NCI-H524 (cell line): ENCODE measurements around the gene EMP2.
A peak's percentile ranks its signal among the peaks of the same experiment; 100 is the strongest.
"Not testable (repeated sequence)": the region's sequence is repeated elsewhere in the genome, so short reads cannot be mapped to it uniquely, and the experiment has no call there.

Experiments
- DNase-seq, 2 experiments: peaks; one replicate each; lab custom pipeline; 2025; lab: John Stamatoyannopoulos, UW

Gene EMP2

DNA sequence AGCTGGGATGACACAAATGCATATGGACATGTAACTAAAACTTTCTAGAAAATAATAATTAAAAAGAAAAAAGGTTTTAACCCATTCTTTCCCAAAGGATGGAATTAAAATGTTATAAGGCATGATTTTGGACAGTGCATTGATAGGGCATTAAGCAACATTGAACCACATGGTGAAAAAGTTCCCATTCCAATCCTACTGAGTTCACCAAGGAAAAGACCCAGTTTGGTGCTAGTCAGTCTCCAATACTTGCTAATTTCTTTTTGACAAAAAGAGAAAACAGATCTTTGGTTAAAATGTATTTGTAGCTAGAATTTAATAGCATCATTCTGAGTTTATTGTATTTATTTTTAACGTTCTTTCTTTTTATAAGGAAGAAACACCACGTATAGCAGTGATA, 28.1 kb downstream of the EMP2 start:
- no peak for DNase-seq

DNA sequence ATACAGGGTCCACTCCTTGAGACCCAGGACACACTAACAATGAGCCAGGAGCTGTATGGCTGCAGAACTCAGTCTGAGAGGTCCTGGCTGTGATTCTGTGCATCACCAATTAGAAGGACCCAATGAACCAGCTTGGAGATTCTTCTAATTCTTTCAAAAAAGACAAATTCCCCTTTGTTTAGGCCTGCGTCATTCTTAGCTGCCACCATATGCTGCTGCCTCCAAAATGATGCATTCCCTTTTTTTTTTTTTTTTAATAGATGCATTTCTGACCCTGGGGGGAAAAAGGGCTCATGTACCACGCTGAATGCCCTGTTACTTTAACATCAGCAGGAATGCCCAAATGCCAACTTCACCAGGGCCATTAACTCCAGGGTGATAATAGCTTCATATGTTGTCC, 28.5 kb downstream of the EMP2 start:
- DNase-seq, result no peak

DNA sequence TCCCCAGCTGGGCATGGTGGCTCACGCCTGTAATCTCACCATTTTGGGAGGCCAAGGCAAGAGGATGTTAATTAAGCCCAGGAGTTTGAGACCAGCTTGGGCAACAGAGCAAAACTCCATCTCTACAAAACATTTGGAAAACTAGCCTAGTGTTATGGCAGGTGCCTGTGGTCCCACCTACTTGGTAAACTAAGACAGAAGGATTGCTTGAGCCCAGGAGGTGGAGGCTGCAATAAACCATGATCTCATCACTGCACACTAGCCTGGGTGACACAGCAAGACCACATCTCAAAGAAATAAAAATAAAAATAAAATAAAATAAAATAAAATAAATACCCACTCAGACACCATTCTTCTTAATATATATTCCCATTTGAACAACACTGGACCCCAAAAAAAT, 32.0 kb downstream of the EMP2 start:
- no peak for DNase-seq

DNA sequence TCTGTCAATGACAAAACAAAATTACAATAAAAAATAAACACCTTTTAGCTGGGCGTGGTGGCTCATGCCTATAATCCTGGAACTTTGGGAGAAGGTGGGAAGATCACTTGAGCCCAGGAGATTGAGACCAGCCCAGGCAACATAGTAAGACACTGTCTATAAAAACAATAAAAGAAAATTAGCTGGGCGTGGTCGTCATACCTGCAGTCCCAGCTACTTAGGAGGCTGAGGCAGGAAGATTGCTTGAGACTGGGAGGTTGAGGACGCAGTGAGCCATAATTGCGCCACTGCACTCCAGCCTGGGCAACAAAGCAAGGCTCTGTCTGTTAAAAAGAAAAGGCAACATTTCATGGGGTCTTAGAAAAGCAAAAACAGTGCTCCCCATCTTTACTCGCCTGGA, 32.7 kb downstream of the EMP2 start:
- DNase-seq, result no peak

DNA sequence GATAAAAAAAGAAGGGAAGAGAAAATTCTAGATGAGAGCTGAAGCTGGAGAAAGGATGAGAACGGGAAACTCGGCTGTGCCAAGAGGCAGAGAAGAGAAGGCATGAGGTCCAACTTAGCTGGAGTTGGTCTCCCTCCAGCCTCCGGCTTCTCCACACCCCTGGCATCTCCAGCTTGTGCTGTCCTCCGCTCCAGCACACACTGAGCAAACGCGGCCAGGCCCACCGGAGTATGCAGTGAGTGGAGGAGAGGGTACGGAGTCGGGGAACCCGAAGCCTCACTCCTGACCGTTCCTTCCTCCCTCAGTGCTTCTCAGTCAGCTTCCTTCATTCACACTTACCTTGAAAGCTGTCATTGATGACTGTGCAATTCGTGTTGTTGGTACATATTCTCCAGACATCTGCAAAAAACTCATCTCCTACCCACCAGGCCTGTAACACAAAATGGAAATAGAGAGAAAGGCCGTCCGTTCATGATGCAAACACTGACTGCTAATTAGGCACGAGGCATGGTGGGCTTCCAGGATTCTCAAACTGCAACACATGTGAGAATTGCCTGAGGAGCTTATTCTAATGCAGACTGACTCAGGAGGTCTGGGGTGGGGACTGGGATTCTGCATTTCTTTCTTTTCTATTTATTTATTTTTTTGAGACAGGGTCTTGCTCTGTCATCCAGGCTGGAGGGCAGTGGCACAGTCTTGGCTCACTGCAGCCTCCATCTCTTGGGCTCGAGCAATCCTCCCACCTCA, 37.0 kb downstream of the EMP2 start:
- DNase-seq, result no peak

DNA sequence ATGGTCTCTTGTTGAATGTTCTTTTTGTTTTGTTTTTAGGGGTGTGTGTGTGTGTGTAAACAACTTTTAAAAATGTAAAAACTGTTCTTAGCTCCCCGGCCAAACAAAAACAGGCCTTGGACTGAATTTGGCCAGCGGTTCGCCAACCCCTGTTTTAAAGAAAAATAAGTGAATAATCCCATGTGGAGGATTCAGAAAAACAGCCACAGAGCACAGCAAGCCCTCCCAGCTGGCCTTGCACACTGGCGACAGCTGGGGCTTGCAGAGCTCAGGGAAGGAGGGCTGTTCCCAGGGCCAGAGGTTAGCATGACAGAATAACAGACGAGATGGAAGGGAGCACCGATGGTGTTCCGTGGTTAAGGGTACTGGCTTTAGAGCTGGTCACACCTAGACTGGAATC, 39.0 kb downstream of the EMP2 start:
- peak in 1 of 2 experiments; percentile 13 for DNase-seq

DNA sequence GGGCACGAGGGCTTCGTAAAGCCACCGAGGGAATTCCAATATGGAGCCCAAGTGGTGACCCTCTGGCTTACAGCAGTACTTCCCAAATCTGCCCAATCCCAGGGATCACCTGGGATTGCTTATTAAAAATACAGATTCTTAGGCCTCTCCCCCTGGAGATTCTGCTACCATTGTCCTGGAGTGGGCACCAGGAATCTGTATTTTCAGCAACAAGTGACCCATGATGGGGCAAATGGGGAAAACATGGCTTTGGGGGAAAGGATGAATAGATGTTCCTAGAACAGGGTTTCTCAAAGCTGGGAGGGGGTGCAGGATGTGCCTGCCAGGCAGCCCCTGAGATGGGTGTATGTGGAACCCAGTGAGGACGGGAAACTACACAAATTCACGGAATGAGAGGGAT, 40.6 kb downstream of the EMP2 start:
- no peak for DNase-seq

DNA sequence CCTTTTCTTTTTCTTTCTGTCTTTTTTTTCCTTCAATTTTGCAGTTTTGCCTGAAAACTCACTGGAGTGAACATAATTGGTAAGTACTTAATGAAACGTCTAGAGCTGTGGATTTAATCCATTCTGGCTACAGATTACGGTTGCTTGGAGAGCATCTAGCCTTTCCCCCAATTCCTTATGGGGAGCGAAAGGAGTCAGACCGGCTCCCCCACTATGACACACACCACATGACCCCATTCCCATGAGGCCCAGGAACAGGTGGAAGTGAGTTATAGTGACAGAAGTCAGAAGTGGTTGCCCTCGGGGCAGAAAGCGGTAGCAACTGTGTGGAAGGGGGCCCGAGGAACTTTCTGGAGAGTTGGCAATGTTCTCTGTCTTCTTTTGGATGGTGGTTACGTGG, 41.2 kb downstream of the EMP2 start:
- DNase-seq, result no peak

DNA sequence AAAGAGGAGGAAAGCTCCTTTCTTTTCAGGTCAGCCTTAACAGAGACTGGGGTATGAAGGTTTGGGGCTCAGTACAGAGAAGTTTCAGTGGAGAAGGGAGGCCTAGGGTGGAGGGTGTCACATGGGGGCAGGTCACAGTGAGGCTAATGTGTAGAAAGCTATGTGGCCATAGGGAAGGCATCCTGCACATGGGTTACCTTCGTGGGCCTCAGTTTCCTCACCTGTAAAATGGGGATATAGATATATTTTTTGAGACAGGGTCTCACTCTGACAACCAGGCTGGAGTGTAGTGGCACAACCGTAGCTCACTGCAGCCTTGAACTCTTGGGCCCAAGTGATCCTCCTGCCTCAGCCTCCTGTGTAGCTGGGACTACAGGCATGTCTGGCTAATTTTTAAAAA, 41.8 kb downstream of the EMP2 start:
- DNase-seq, result no peak

DNA sequence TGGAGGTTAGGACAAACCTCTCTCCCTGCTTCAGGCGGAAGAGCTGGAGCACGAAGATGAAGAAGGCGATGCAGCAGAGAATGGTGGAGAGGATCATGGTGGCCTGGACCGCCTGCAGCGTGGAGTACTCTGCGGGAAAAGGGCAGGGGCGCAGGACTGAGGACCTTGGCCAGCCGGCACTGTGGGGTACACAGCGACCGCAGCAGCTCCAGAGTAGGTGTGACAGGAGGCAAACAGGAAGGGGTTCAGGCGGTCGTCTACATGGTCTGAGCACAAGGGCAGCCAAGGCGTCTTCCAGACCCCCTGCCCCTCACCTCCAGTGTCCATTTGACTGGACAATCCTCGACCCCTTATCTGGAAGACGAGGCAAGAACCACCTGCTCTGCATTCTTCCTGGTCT, 42.5 kb downstream of the EMP2 start:
- DNase-seq, result no peak

DNA sequence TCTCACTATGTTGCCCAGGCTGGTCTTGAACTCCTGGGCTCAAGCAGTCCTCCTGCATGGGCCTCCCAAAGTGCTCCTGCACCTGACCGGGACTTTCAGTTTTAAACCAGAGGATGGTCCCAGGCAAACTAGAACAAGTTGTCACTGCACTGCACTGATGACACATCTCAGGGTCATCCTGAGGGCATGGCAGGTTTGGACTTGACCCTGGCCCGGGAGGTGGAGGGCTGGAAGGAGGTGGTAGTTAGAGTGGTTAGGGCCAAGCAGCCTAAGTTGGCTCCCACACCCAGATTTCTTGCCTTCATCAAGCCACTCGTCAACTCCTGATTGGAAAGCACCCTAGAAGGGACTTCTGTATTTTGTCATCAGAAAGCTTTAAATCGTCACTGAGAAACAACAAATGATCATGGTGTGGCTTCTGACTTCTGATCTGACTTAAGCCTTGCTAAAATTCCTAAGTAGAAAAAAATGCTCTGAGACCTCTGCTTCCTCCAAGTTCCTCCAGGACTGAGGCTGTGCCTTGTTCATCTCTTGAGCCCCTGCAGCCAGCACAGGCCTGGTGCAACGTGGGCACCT, 43.5 kb downstream of the EMP2 start:
- DNase-seq, result no peak

DNA sequence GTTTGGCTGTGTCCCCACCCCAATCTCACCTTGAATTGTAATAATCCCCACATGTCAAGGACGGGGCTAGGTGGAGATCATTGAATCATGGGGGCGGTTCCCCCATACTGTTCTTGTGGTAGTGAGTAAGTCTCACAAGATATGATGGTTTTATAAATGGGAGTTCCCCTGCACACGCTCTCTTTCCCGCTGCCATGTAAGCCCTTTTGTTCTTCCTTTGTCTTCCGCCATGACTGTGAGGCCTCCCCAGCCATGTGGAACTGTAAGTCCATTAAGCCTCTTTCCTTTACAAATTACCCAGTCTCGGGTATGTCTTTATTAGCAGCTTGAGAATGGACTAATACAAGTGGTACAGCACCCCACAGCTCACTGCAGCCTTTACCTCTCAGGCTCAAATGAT, 44.1 kb downstream of the EMP2 start:
- DNase-seq, result not testable (repeated sequence)

DNA sequence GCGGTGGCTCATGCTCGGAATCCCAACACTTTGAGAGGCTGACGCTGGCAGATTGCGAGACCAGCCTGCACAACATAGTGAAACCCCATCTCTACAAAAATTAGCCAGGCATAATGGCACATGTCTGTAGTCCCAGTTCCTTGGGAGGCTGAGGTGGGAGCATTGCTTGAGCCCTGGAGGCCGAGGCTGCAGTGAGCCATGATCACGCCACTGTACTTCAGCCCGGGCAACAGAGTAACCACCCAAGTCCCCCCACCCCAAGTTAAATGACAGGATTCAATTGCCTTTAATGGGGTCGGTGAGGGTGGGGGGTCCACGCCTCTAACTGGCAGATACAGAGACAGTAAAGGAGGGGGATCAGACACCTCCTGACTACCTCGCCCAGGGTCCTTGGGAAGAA, 44.9 kb downstream of the EMP2 start:
- DNase-seq, result no peak

DNA sequence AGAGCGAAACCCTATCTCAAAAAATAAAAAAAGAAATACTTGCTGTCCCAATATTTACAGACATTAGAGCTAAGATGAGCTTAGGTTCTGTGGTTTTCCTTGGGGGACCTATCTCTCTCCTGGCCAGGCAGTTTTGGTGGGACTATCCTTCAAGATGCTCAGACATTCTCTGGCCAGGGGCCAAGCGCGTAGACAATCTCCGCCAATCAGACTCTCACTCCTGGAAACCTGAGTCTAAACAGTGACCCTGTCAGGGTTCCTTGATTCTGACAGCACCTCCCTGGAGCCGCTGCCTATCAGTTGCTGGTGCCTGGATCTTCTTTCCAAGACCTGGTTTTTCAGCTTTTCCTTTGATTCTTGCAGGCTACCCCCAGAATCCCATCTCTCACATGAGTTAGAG, 45.6 kb downstream of the EMP2 start:
- DNase-seq, result no peak

DNA sequence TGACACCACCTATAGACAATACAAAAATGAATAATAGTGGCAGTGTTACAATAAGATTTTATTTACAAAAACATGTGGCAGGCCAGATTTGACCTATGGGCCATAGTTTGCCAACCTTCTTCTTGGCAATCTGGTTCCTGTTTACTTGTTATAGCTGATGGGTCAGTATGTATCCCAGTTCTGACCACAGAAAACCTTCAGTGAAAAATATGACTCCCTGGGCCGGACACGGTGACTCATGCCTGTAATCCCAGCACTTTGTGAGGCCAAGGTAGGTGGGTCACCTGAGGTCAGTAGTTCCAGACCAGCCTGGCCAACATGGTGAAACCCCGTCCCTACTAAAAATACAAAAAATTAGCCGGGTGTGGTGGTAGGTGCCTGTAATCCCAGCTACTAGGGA, 46.8 kb downstream of the EMP2 start:
- DNase-seq, result not testable (repeated sequence)

DNA sequence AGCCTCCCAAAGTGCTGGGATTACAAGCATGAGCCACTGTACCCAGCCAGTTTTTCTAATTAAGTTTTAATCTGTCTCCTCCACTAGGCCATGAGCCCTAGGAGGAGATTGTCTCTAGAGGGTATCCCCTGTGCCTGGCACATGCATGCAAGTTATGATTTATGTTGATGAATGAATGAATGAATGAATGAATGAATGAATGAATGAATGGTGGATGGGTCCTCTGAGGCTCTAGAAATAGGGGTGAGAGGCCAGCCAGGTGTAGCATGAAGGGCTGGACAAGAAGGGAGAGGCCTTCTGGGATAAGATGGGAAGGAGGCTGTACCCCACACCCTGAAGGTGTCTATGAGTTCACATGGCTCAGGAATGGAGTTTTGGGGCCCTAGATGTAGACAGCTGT, 48.8 kb downstream of the EMP2 start:
- no peak for DNase-seq

DNA sequence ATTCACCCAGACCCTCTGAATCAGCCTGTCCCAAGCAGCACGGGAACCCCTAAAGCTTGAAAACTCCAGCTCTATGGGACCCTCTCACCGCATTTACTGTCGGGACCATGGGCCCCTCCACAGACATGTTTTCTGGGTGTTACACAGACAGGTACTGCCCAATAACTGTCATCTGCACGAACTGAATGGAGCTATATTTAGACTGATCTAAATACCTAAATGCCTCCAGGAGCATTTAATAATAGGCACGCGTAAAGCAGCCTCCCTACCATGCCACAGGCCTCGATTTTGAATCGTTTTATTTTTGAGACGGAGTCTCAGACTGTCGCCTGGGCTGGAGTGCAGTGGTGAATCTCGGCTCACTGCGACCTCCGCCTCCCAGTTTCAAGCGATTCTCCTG, 49.7 kb downstream of the EMP2 start:
- no peak for DNase-seq

DNA sequence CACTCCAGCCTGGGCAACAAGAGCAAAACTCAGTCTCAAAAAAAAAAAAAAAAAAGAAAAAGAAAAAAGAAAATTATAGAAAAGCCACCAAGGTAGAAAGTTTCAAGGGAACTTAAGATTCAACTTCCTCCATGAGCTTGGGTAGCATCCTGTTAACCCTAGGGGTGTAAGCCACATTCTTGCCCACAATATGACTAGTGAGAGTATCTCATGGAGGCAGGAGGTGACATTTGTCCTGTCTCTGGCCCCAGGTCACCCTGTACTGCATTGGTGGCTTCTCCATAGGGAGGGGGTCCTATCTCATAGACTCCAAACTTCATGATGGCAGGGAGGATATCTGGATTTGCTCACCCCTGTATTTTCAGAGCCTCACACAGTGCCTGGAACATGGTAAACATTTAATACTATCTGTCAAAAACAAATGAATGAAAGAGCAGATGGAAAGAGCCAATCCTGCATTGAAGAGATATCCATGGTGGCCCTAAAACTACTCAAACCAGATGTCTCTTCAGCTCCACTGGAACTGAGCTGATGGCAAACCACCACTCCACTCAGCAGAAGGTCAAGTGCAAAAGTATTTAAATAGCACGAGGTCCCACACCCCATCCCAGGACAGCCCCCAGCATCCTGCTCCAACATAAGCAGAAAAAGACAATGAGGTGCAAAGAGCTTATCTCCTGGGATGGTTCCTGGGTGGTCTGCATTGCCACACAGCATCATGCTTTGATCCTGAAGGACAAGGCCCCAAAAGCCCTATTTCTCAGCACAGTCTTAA, 50.3 kb downstream of the EMP2 start:
- DNase-seq, result no peak

DNA sequence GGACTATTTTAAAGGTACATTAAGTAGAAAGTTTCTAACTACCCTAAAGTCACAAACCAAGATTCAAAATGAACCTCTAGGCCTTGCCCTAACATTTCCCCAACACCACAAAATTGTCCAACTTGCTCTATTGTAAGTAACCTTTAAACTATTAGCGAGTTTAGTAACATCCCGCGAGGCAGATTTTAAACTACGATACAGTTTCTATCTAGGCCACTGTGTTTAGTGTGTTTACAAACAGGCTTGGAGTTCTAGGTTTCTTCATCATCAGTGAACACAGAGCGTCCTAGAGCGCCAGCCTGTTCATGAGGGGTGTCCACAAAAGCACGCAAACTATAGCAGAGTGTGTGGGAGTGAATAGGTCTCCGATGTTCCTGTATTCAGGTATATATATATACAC, 51.8 kb downstream of the EMP2 start:
- DNase-seq, result no peak

DNA sequence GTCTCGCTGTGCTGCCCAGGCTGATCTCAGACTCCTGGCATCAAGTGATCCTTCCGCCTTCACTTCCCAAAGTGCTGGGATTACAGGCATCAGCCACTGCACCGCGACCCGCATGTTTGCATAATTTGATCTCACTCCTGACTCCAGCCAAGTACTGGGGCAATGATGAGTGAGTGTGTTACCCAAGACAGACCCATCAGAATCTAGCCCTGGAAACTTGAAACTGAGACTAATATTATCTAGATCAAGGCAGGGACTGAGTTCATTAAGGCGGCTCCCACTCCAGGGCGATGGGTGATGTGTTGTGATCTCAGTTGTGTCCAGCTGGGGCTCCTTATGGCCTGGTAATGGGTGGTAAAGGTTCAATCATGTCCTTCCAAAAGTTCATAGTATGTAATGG, 53.4 kb downstream of the EMP2 start:
- DNase-seq, result no peak

DNA sequence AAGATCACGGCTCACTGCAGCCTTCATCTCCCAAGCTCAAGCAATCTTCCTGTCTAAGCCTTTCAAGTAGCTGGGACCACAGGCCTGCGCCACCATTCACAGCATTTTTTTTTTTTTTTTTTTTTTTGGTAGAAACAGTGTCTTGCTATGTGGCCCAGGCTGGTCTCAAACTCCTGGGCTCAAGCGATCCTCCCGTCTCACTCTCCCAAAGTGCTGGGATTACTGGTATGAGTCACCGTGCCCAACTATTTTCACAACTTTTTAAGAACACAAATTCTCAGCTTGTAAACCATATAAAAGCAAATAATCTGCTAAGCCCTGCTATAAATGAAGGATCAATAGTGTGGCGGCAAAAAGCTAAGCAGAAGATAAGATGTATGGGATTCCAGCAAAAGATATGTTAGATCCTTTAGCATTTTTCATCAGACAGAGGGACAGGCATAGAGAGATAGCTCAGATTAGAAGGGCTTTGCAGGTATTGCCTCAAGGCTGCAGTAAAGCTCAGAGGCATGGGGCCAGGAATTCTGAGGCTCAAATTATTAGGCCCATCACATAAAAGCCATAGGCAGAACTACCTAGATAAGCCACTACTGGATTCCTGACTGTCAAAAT, 55.1 kb downstream of the EMP2 start:
- DNase-seq, result no peak

DNA sequence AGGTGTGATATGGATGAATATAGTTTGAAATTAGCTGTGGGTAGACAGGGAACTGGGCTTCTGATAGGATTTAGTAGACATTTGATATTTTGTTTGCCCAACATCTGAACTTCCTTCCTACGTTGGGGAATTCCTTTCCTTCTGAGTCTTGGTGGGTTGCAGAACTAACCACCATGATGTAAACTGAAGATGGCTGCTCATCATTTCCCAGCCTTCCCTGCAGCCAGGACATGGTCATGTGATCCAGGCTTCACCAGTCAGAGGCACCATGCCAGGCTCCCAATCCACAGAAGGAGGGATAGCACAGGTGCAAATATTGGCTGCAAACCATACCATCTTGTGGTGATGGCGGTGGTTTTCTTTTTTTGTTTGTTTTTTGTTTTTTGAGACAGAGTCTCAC, 57.4 kb downstream of the EMP2 start:
- DNase-seq, result no peak

DNA sequence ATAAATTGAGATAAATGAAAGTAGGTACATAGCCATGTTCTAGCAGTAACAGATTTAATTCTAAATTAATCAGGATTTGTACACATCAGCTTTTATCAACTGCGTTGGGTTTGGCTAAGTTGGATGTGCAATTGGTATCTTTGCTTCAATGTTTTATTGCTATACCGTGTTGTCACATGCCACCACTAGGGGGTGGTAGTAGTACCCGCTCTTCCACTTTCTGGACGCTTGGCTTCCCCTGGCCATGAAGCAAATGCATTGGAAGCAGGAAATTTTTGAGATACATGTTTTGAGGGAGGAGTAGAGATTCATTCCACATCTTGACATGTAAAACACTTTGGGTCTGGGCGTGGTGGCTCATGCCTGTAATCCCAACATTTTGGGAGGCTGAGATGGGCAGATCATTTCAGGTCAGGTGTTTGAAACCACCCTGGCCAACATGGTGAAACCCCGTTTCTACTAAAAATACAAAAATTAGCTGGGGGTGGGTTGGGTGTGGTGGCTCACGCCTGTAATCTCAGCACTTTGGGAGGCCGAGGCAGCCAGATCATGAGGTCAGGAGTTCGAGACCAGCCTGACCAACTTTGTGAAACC, 58.6 kb downstream of the EMP2 start:
- peak; percentile 37 to 80 for DNase-seq
